SK-N-SH treated with all-trans-retinoic acid at 6 μM for 48 hours (cell line): ENCODE data around the gene SORCS2.

Experiments
- OSR1 ChIP-seq: fragments of 250-450 bp; sonication (Bioruptor Pico); IDR thresholded peaks from 2 replicates; pipeline ENCODE4 v1.8.0; 2022; ENCODE audit warnings: moderate library complexity, mild to moderate bottlenecking, inconsistent platforms
- TOX ChIP-seq: fragments of 250-450 bp; sonication (Bioruptor Pico); IDR thresholded peaks from 2 replicates; pipeline ENCODE4 v1.8.0; 2021; ENCODE audit warnings: mild to moderate bottlenecking, moderate library complexity, borderline replicate concordance
- TF ChIP-seq, protein P1 (sequence below): fragments of 250-450 bp; sonication (Bioruptor Pico); IDR thresholded peaks from 2 replicates; pipeline ENCODE4 v1.8.0; 2020; ENCODE audit warnings: mild to moderate bottlenecking, moderate library complexity, borderline replicate concordance

DNA sequence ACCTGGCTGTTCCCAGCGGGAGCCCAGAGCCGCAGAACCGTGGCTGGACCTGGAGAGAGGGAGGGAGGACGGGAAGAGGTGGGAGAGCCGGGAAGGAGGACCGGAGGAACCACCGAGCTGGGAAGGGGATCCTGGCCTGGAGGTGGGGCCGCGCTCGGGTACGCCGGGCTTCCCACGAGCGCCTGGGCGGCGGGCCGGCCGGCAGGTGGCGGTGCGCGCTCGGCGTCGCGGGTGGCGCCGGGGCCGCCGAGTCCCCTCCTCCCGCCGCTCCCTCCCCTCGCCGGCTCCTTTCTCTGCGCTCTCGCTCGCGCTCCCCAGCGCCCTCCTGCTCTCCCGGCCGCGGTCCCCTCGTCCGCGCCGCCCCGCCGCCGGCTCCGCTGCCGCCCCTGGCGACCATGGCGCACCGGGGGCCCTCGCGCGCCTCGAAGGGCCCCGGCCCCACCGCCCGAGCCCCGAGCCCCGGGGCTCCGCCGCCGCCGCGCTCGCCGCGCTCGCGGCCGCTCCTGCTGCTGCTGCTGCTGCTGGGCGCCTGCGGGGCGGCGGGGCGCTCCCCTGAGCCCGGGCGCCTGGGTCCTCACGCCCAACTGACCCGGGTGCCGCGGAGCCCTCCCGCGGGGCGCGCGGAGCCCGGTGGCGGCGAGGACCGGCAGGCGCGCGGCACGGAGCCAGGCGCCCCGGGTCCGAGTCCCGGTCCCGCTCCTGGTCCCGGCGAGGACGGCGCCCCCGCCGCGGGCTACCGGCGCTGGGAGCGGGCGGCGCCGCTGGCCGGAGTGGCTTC is at the start of gene SORCS2:
- TF ChIP-seq, protein P1, sequence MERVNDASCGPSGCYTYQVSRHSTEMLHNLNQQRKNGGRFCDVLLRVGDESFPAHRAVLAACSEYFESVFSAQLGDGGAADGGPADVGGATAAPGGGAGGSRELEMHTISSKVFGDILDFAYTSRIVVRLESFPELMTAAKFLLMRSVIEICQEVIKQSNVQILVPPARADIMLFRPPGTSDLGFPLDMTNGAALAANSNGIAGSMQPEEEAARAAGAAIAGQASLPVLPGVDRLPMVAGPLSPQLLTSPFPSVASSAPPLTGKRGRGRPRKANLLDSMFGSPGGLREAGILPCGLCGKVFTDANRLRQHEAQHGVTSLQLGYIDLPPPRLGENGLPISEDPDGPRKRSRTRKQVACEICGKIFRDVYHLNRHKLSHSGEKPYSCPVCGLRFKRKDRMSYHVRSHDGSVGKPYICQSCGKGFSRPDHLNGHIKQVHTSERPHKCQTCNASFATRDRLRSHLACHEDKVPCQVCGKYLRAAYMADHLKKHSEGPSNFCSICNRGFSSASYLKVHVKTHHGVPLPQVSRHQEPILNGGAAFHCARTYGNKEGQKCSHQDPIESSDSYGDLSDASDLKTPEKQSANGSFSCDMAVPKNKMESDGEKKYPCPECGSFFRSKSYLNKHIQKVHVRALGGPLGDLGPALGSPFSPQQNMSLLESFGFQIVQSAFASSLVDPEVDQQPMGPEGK (CRISPR knock-in tag), result no peak
- TF ChIP-seq OSR1 (CRISPR knock-in tag) (no peak), TOX (CRISPR knock-in tag) (no peak)
